K562 (cell line): ENCODE data around the gene CD14. TPM values are rescaled to one million over a fixed set of nuclear protein-coding genes. Genes with fewer than 3 reads are reported as not detected.

Source experiments
- ATAC-seq: fragments of 200-7000 bp; cut with Tn5 transposase; 3 replicates; pipeline ENCODE4 v1.9.1; 2020; ENCODE audit warnings: moderate library complexity
- BruUV-seq: library from RNA; stranded (reverse); fragments of 400-500 nt; replicated peaks from 2 replicates; lab custom pipeline; 2021; lab: Mats Ljungman, UMichigan
- CTCF ChIA-PET: fragments of 300-600 bp; formaldehyde crosslinking; extraction: SDS; loops from one replicate; lab custom pipeline; 2021; ENCODE audit warnings: low intra/inter-chr PET ratio; lab: Yijun Ruan, JAX
- POLR2A ChIA-PET: fragments of 300-600, 350-650 bp; sonication (Branson Sonifier 250); formaldehyde crosslinking; extraction: SDS; loops from one replicate; lab custom pipeline; 2021; ENCODE audit warnings: antibody characterized with exemption, inconsistent platforms; lab: Yijun Ruan, JAX
- DNase-seq, 4 experiments: peaks; one replicate each; pipeline versions ENCODE4 v3.0.0 to v3.0.0-alpha.2; 2011 to 2018; ENCODE audit warnings: low spot score in 3 of 4, mixed read lengths in 3 of 4; ENCODE audit errors: extremely low read depth in 1 of 4
- FAIRE-seq: peaks from 2 replicates; lab custom pipeline; 2011; peaks lifted over from hg19 to GRCh38; lab: Jason Lieb, UNC
- H2AFZ ChIP-seq: 2 replicates; pipeline ENCODE4 v1.6.0; 2011; ENCODE audit warnings: low read depth, low read length, control low read depth, inconsistent platforms
- H3K27ac ChIP-seq: fragments of 200-600 bp; 3 replicates; pipeline ENCODE4 v1.8.0; 2011; ENCODE audit warnings: low read depth, mild to moderate bottlenecking, control low read depth, inconsistent platforms, low read length, moderate library complexity, mixed read lengths; ENCODE audit errors: extremely low read depth
- H3K27me3 ChIP-seq, 2 experiments: fragments of 300-600 bp in 1 of 2; 2 replicates in 1 of 2; 3 replicates in 1 of 2; pipeline versions ENCODE4 v1.6.0 to v1.8.0; 2011; ENCODE audit warnings: inconsistent platforms in 2 of 2, low read length in 2 of 2, mild to moderate bottlenecking in 1 of 2, mixed read lengths in 1 of 2, moderate library complexity in 1 of 2; ENCODE audit not compliant: control insufficient read depth in 2 of 2, insufficient read depth in 2 of 2
- H3K36me3 ChIP-seq: fragments of 300-600 bp; 3 replicates; pipeline ENCODE4 v1.8.0; 2011; ENCODE audit warnings: mild to moderate bottlenecking, low read length, inconsistent platforms; ENCODE audit not compliant: control insufficient read depth, insufficient read depth
- H3K4me1 ChIP-seq, 2 experiments: fragments of 200-600 bp in 1 of 2; replicated peaks in 1 of 2; 2 replicates in 1 of 2; 3 replicates in 1 of 2; pipeline versions ENCODE4 v1.5.1 to v1.8.0; 2011; ENCODE audit warnings: inconsistent platforms in 2 of 2, low read length in 2 of 2, mild to moderate bottlenecking in 1 of 2, mixed read lengths in 1 of 2, moderate library complexity in 1 of 2; ENCODE audit not compliant: control insufficient read depth in 2 of 2, insufficient read depth in 2 of 2
- H3K4me2 ChIP-seq: 2 replicates; pipeline ENCODE4 v1.6.1; 2011; ENCODE audit warnings: low read length, control low read depth, inconsistent platforms, mixed read lengths; ENCODE audit not compliant: insufficient read depth
- H3K4me3 ChIP-seq: fragments of 200-600 bp; sonication (generic), shearing (Covaris generic); 2 replicates; pipeline ENCODE4 v1.5.1; 2016; ENCODE audit warnings: control low read depth, inconsistent platforms
- H3K79me2 ChIP-seq: fragments of 200-600 bp; 3 replicates; pipeline ENCODE4 v1.8.0; 2011; ENCODE audit warnings: low read length, inconsistent platforms; ENCODE audit not compliant: control insufficient read depth, insufficient read depth
- H3K9ac ChIP-seq, 2 experiments: 2 replicates each; pipeline versions ENCODE4 v1.6.0 to v1.6.1; 2011; ENCODE audit warnings: low read depth in 2 of 2, low read length in 2 of 2, control low read depth in 1 of 2, inconsistent platforms in 1 of 2, mild to moderate bottlenecking in 1 of 2, mixed read lengths in 1 of 2; ENCODE audit not compliant: insufficient read depth in 1 of 2
- H3K9me1 ChIP-seq: one replicate; pipeline ENCODE4 v1.6.0; 2011; ENCODE audit warnings: inconsistent platforms, mild to moderate bottlenecking, low read length, moderate library complexity; ENCODE audit not compliant: control insufficient read depth, insufficient read depth
- H3K9me3 ChIP-seq: replicated peaks from 2 replicates; pipeline ENCODE4 v1.5.1; 2011; ENCODE audit warnings: low read depth, low read length, inconsistent platforms; ENCODE audit not compliant: control insufficient read depth, insufficient read depth
- H4K20me1 ChIP-seq: replicated peaks from 2 replicates; pipeline ENCODE4 v1.6.1; 2011; ENCODE audit warnings: low read length, inconsistent platforms, mixed read lengths; ENCODE audit not compliant: control insufficient read depth, insufficient read depth
- CEBPB ChIP-seq: fragments of 450-650 bp; IDR thresholded peaks from 2 replicates; pipeline ENCODE4 v1.6.1; 2016; ENCODE audit warnings: missing genetic modification characterization, missing compliant biosample characterization
- HDAC2 ChIP-seq: fragments of 450-650 bp; IDR thresholded peaks from 2 replicates; pipeline ENCODE4 v1.6.1; 2016; ENCODE audit warnings: mild to moderate bottlenecking
- JUND ChIP-seq, 2 experiments: IDR thresholded peaks; 2 replicates in 1 of 2; 3 replicates in 1 of 2; pipeline ENCODE4 v1.6.1; 2011; ENCODE audit warnings: borderline replicate concordance in 2 of 2, low read depth in 2 of 2, low read length in 2 of 2, improper control_type of control experiment in 1 of 2, missing biosample characterization in 1 of 2, missing genetic modification characterization in 1 of 2, missing genetic modification reagents in 1 of 2
- MYBL2 ChIP-seq, 2 experiments: fragments of 450-650 bp in 1 of 2; sonication (generic) in 1 of 2; formaldehyde crosslinking in 1 of 2; IDR thresholded peaks; 2 replicates each; pipeline versions ENCODE4 v1.6.1 to v1.8.1; 2017 to 2022; ENCODE audit warnings: borderline replicate concordance in 1 of 2, inconsistent platforms in 1 of 2, low read depth in 1 of 2, mild to moderate bottlenecking in 1 of 2, missing genetic modification reagents in 1 of 2, moderate library complexity in 1 of 2
- RBBP5 ChIP-seq: fragments of 200-600 bp; sonication (generic); IDR thresholded peaks from 2 replicates; pipeline ENCODE4 v1.6.1; 2012; ENCODE audit warnings: borderline replicate concordance, mild to moderate bottlenecking, low read length, control low read depth, inconsistent platforms; ENCODE audit not compliant: insufficient read depth, poor library complexity, severe bottlenecking
- RBM22 ChIP-seq: fragments of 200-400 bp; formaldehyde crosslinking; IDR thresholded peaks from 2 replicates; pipeline ENCODE4 v1.6.1; 2018; ENCODE audit warnings: low read length, low read depth; ENCODE audit not compliant: poor library complexity, severe bottlenecking
- SMAD4 ChIP-seq: fragments of 250-450 bp; sonication (Bioruptor Pico); conservative IDR thresholded peaks from 2 replicates; pipeline ENCODE4 v1.8.0; 2021; ENCODE audit warnings: inconsistent platforms, mild to moderate bottlenecking, moderate library complexity
- SMARCE1 ChIP-seq: fragments of 450-650 bp; IDR thresholded peaks from 2 replicates; pipeline ENCODE4 v1.7.1; 2016; ENCODE audit warnings: mild to moderate bottlenecking
- SRF ChIP-seq, 2 experiments: fragments of 250-450, 450-650 bp in 1 of 2; sonication (Bioruptor Pico) in 1 of 2; sonication (generic) in 1 of 2; formaldehyde crosslinking; IDR thresholded peaks; 2 replicates each; pipeline versions ENCODE4 v1.5.0 to v1.5.1; 2020 to 2022; ENCODE audit warnings: mild to moderate bottlenecking in 1 of 2, missing genetic modification reagents in 1 of 2
- TOE1 ChIP-seq, 2 experiments: fragments of 450-650 bp in 1 of 2; sonication (generic) in 1 of 2; formaldehyde crosslinking in 1 of 2; IDR thresholded peaks; 2 replicates each; pipeline versions ENCODE4 v1.7.1 to v1.8.0; 2016 to 2022; ENCODE audit warnings: borderline replicate concordance in 2 of 2, mild to moderate bottlenecking in 2 of 2, antibody characterized with exemption in 1 of 2, inconsistent platforms in 1 of 2, low read depth in 1 of 2, missing genetic modification reagents in 1 of 2, moderate library complexity in 1 of 2
- ZBED1 ChIP-seq: IDR thresholded peaks from 2 replicates; pipeline ENCODE4 v1.6.1; 2014
- ZNF174 ChIP-seq: fragments of 250-450 bp; sonication (Bioruptor Pico); IDR thresholded peaks from 2 replicates; pipeline ENCODE4 v1.4.0; 2020; ENCODE audit warnings: mild to moderate bottlenecking
- ZNF589 ChIP-seq: fragments of 200-800 bp; sonication (Bioruptor generic); IDR thresholded peaks from 2 replicates; pipeline ENCODE4 v1.6.1; 2016; ENCODE audit warnings: low read depth, missing genetic modification characterization, missing compliant biosample characterization
- WGBS: fragments of 100-300 bp; shearing (Covaris generic); methylation state at CpG from one replicate; pipeline ENCODE4 v1.1.6; 2016; ENCODE audit warnings: low coverage, mixed read lengths; ENCODE audit not compliant: insufficient coverage; ENCODE audit errors: missing lambda C conversion rate; 5-methylcytosine and 5-hydroxymethylcytosine counted together
- in situ Hi-C: fragments of 300-500 bp; cut with MboI; formaldehyde crosslinking; loops from 4 replicates; pipeline ENCODE4 v1.15.0; 2018; ENCODE audit warnings: inconsistent platforms, mixed read lengths
- intact Hi-C: fragments of 100-400 bp; cut with micrococcal nuclease; formaldehyde crosslinking; loops from 2 replicates; pipeline ENCODE4 v1.14.2; 2022
- polyA plus RNA-seq, 8 experiments: library from polyadenylated mRNA; depleted of rRNA in 4 of 8; stranded (reverse) in 5 of 8; unstranded in 3 of 8; fragments of >200 nt; fragmentation: Nextera tagmentation in 2 of 8; fragmentation: Illumina TruSeq in 1 of 8; extraction: Ambion mirVana in 2 of 8; extraction: Trizol in 1 of 8; gene quantifications; 2 replicates each; pipeline versions ENCODE4 v1.2.1 to v1.2.3, GENCODE V29; 2011 to 2014; ENCODE audit warnings: inconsistent platforms in 1 of 8, missing spikeins in 1 of 8
- total RNA-seq, 7 experiments: library from RNA; depleted of rRNA in 6 of 7; stranded (reverse); fragments of >200 nt in 6 of 7; fragmentation: Illumina TruSeq in 2 of 7; extraction: Trizol in 2 of 7; gene quantifications; 2 replicates each; pipeline versions ENCODE4 v1.2.1 to v1.2.3, GENCODE V29; 2011 to 2021; ENCODE audit warnings: low replicate concordance in 1 of 7
- TF ChIP-seq, protein P1 (sequence below): sonication (generic); formaldehyde crosslinking; IDR thresholded peaks from 2 replicates; pipeline ENCODE4 v1.8.1; 2023; ENCODE audit warnings: mild to moderate bottlenecking, missing genetic modification reagents
- TF ChIP-seq, protein P2 (sequence below): fragments of 250-450 bp; sonication (Bioruptor Pico); IDR thresholded peaks from 2 replicates; pipeline ENCODE4 v1.5.0; 2021

Gene CD14
- total and polyA plus RNA-seq, 9 of the 15 experiments (the other 6 are each of a cell fraction or from before 2014, with no cell fraction given) = 0.07 to 0.47 (median 0.14) TPM; not detected in 2

DNA sequence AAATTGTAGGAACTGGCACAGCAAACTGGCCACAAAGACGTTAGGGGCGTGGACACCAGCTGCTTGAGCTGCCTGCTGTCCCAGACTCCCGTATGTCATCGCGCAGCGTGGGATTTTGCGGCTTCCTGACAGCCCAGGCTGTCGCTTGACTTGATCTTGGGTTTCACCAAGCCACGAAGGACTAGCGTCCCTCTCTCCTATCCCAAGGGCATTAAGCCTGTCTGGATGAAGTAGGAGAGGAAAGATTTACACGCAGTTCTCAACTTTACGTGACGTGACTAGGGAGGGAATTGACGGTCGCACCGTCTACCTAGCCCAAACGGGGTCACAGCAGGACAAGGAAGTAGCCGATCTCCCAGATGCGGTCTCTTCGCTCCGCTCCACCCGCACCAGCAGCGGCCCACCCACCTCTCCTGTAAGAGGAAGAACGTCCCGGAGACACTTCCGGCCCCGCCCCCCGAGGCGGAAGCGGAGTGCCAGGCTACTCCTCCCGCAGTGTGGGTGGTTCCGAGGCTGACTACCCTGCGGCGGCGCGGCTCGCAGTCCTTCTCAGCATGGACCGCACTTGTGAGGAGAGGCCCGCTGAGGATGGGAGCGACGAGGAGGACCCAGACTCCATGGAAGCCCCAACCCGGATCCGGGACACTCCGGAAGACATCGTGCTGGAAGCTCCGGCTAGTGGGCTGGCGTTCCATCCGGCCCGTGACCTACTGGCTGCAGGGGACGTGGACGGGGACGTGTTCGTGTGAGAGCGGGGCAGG, 31.6 kb upstream of the CD14 start, which contains the start of gene WDR55 (continued):
- TF ChIP-seq SMAD4 (CRISPR knock-in tag) = peak; percentile 94
- no peak; the same call in 1 of the 2 replicates for TF ChIP-seq JUND (IDR thresholded peaks at IDR 0.05; ENCODE audit: borderline replicate concordance, low read depth, low read length)
- TF ChIP-seq JUND (tag; IDR thresholded peaks at IDR 0.05; ENCODE audit: borderline replicate concordance, low read depth, low read length) = no peak; the same call in 1 of the 3 replicates

DNA sequence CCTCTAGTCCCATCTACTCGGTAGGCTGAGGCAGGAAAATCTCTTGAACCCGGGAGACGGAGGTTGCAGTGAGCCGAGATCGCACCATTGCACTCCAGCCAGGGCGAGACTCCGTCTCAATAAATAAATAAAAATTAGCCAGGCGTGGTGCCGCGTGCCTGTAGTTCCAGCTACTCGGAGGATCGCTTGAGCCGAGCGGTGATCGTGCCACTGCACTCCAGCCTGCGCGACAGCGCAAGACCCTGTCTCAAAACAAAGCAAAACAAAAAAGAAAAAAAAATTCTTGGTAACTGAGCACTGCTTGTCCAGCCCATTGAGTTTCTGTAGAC, 31.0 kb upstream of the CD14 start:
- H3K9ac ChIP-seq = peak overlapping the region; percentile 76 to 93
- ATAC-seq (no peak), FAIRE-seq (no peak), DNase-seq (no peak)
- H3K4me1 ChIP-seq = peaks cover 10 to 11% of the 10 kb centered on the region in 2 experiments; a peak in 4 of 5 replicates
- H3K36me3 ChIP-seq = peaks cover 72% of the 10 kb centered on the region
- peak overlapping the region; percentile 91 for H3K27ac ChIP-seq
- ChIA-PET CTCF (no interaction called here), POLR2A (interaction anchor here (0.6 to 3.2 kb wide), 13 partner anchors 8 to 292 kb away, joined by 3 to 17 read pairs (median 3); partner anchors contain the start of genes EIF4EBP3, IK and NDUFA2)
- 79% methylated on average over 18 of the region's 18 CpGs for WGBS
- peaks cover 36% of the 10 kb centered on the region for H3K79me2 ChIP-seq
- H3K4me3 ChIP-seq = peak overlapping the region; percentile 92
- peak overlapping the region; percentile 97 for H2AFZ ChIP-seq
- H3K27me3 ChIP-seq = no peaks in the 10 kb centered on the region
- H3K9me3 ChIP-seq = no peaks in the 10 kb centered on the region
- BruUV-seq = no TSS peak
- H4K20me1 ChIP-seq = 0 out of 2 replicates have a peak, but pooled peaks cover 3% of the 10 kb centered on the region
- no peaks in the 10 kb centered on the region for H3K9me1 ChIP-seq
- in situ Hi-C loops (no loop called here), intact Hi-C loops (loop anchor here (1.0 to 2.0 kb wide), 5 partner anchors 17 to 263 kb away; partner anchors contain the start of genes ANKHD1, HARS1, HARS2 and IK)
- peak overlapping the region; percentile 96 for H3K4me2 ChIP-seq
- no peak for TF ChIP-seq ZNF174 (CRISPR knock-in tag)
- TF ChIP-seq CEBPB (tag) = no peak
- TF ChIP-seq MYBL2 (IDR thresholded peaks at IDR 0.05; ENCODE audit: low read depth) = no peak
- no peak for TF ChIP-seq MYBL2 (CRISPR knock-in tag; IDR thresholded peaks at IDR 0.05; ENCODE audit: borderline replicate concordance)
- no peak for TF ChIP-seq RBBP5
- TF ChIP-seq, protein P1, sequence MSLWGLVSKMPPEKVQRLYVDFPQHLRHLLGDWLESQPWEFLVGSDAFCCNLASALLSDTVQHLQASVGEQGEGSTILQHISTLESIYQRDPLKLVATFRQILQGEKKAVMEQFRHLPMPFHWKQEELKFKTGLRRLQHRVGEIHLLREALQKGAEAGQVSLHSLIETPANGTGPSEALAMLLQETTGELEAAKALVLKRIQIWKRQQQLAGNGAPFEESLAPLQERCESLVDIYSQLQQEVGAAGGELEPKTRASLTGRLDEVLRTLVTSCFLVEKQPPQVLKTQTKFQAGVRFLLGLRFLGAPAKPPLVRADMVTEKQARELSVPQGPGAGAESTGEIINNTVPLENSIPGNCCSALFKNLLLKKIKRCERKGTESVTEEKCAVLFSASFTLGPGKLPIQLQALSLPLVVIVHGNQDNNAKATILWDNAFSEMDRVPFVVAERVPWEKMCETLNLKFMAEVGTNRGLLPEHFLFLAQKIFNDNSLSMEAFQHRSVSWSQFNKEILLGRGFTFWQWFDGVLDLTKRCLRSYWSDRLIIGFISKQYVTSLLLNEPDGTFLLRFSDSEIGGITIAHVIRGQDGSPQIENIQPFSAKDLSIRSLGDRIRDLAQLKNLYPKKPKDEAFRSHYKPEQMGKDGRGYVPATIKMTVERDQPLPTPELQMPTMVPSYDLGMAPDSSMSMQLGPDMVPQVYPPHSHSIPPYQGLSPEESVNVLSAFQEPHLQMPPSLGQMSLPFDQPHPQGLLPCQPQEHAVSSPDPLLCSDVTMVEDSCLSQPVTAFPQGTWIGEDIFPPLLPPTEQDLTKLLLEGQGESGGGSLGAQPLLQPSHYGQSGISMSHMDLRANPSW (CRISPR knock-in tag) = 0 out of 2 replicates have a peak, but pooled peaks have one; percentile 11
- TF ChIP-seq SMARCE1 = 0 out of 2 replicates have a peak, but pooled peaks have one; percentile 6
- no peak for TF ChIP-seq RBM22
- no peak for TF ChIP-seq TOE1 (IDR thresholded peaks at IDR 0.05; ENCODE audit: borderline replicate concordance)
- no peak for TF ChIP-seq TOE1 (CRISPR knock-in tag; IDR thresholded peaks at IDR 0.05; ENCODE audit: borderline replicate concordance, low read depth)
- TF ChIP-seq, protein P2, sequence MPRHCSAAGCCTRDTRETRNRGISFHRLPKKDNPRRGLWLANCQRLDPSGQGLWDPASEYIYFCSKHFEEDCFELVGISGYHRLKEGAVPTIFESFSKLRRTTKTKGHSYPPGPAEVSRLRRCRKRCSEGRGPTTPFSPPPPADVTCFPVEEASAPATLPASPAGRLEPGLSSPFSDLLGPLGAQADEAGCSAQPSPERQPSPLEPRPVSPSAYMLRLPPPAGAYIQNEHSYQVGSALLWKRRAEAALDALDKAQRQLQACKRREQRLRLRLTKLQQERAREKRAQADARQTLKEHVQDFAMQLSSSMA (CRISPR knock-in tag) = no peak
- TF ChIP-seq ZBED1 = 0 out of 2 replicates have a peak, but pooled peaks have one; percentile 3
- TF ChIP-seq SRF (CRISPR knock-in tag; IDR thresholded peaks at IDR 0.05) = no peak
- no peak for TF ChIP-seq HDAC2
- TF ChIP-seq ZNF589 = no peak
